Keratinocyte (primary cell): ENCODE measurements around the gene ADCK1. TPM values are rescaled to one million over a fixed set of nuclear protein-coding genes. Genes with fewer than 3 reads are reported as not detected.

Source experiments
- DNase-seq: peaks from one replicate; pipeline ENCODE4 v3.0.0-alpha.2; 2011; ENCODE audit warnings: low read depth, missing footprints, low spot score
- FAIRE-seq: peaks from 2 replicates; lab custom pipeline; 2011; peaks lifted over from hg19 to GRCh38; lab: Jason Lieb, UNC
- H2AFZ ChIP-seq: 2 replicates; pipeline ENCODE4 v1.6.0; 2012; ENCODE audit warnings: low read length, control low read depth, inconsistent platforms; ENCODE audit not compliant: control insufficient read depth
- H3K27ac ChIP-seq: 2 replicates; pipeline ENCODE4 v1.5.1; 2011; ENCODE audit warnings: low read length; ENCODE audit not compliant: control insufficient read depth, insufficient read depth
- H3K27me3 ChIP-seq: 3 replicates; pipeline ENCODE4 v1.6.0; 2011; ENCODE audit warnings: low read length; ENCODE audit not compliant: control insufficient read depth, insufficient read depth; ENCODE audit errors: extremely low read depth
- H3K36me3 ChIP-seq, 2 experiments: 2 replicates in 1 of 2; 3 replicates in 1 of 2; pipeline ENCODE4 v1.5.1; 2011; ENCODE audit warnings: low read length in 2 of 2, mild to moderate bottlenecking in 1 of 2; ENCODE audit not compliant: control insufficient read depth in 2 of 2, insufficient read depth in 2 of 2; ENCODE audit errors: extremely low read depth in 1 of 2
- H3K4me1 ChIP-seq: 3 replicates; pipeline ENCODE4 v1.5.1; 2011; ENCODE audit warnings: low read length; ENCODE audit not compliant: control insufficient read depth, insufficient read depth; ENCODE audit errors: extremely low read depth
- H3K4me2 ChIP-seq: 3 replicates; pipeline ENCODE4 v1.6.0; 2011; ENCODE audit warnings: low read depth, low read length; ENCODE audit not compliant: control insufficient read depth, insufficient read depth; ENCODE audit errors: extremely low read depth
- H3K4me3 ChIP-seq, 3 experiments: fragments of 200-600 bp in 1 of 3; sonication (generic) in 1 of 3; 2 replicates in 2 of 3; 3 replicates in 1 of 3; pipeline ENCODE4 v1.5.1; 2011 to 2016; ENCODE audit warnings: low read length in 3 of 3, mild to moderate bottlenecking in 3 of 3, control low read depth in 2 of 3, inconsistent platforms in 1 of 3, low read depth in 1 of 3, mixed read lengths in 1 of 3, mixed run types in 1 of 3, moderate library complexity in 1 of 3; ENCODE audit not compliant: control insufficient read depth in 2 of 3, insufficient read depth in 2 of 3; ENCODE audit errors: extremely low read depth in 1 of 3
- H3K79me2 ChIP-seq: 2 replicates; pipeline ENCODE4 v1.6.0; 2012; ENCODE audit warnings: low read length; ENCODE audit not compliant: control insufficient read depth, insufficient read depth
- H3K9ac ChIP-seq: 3 replicates; pipeline ENCODE4 v1.6.0; 2011; ENCODE audit warnings: low read length; ENCODE audit not compliant: control insufficient read depth, insufficient read depth; ENCODE audit errors: extremely low read depth
- H3K9me1 ChIP-seq: 3 replicates; pipeline ENCODE4 v1.6.0; 2011; ENCODE audit warnings: low read length; ENCODE audit not compliant: control insufficient read depth, insufficient read depth; ENCODE audit errors: extremely low read depth
- H3K9me3 ChIP-seq: 2 replicates; pipeline ENCODE4 v1.5.1; 2012; ENCODE audit warnings: low read depth, low read length; ENCODE audit not compliant: control insufficient read depth
- H4K20me1 ChIP-seq: 3 replicates; pipeline ENCODE4 v1.6.0; 2011; ENCODE audit warnings: low read length; ENCODE audit not compliant: control insufficient read depth, insufficient read depth; ENCODE audit errors: extremely low read depth
- EZH2 ChIP-seq: IDR thresholded peaks from one replicate; pipeline ENCODE4 v1.6.1; 2012; ENCODE audit warnings: inconsistent platforms, mild to moderate bottlenecking, low read length, moderate library complexity
- dilution Hi-C: fragments of 300-500 bp; cut with MboI; formaldehyde crosslinking; loops from one replicate; pipeline ENCODE4 v1.7.0; 2020; ENCODE audit warnings: low sequenced_read_pairs; ENCODE audit not compliant: extremely low pct_ligation_motif_present
- polyA plus RNA-seq, 5 experiments: library from polyadenylated mRNA; depleted of rRNA in 3 of 5; stranded (reverse) in 3 of 5; stranded (forward) in 1 of 5; unstranded in 1 of 5; fragments of >200 nt; gene quantifications; 1 replicate in 1 of 5; 2 replicates in 3 of 5; 3 replicates in 1 of 5; pipeline versions ENCODE4 v1.2.1 to v1.2.3, GENCODE V29; 2011 to 2012; ENCODE audit warnings: missing spikeins in 2 of 5, low read depth in 1 of 5, low replicate concordance in 1 of 5
- TF ChIP-seq, protein P1 (sequence below), 3 experiments: IDR thresholded peaks in 1 of 3; conservative IDR thresholded peaks in 1 of 3; optimal IDR thresholded peaks in 1 of 3; 2 replicates in 2 of 3; 3 replicates in 1 of 3; pipeline versions ENCODE3 to v1.5.1; 2011; ENCODE audit warnings: low read length in 3 of 3, mild to moderate bottlenecking in 3 of 3, moderate library complexity in 2 of 3, control low read depth in 1 of 3, inconsistent platforms in 1 of 3; ENCODE audit not compliant: insufficient read depth in 2 of 3; ENCODE audit errors: extremely low read depth in 1 of 3

ADCK1 gene
- polyA plus RNA-seq, 1 donor (not counting 4 experiments of a cell fraction or from before 2014, with no cell fraction given), result 4.9 TPM

DNA sequence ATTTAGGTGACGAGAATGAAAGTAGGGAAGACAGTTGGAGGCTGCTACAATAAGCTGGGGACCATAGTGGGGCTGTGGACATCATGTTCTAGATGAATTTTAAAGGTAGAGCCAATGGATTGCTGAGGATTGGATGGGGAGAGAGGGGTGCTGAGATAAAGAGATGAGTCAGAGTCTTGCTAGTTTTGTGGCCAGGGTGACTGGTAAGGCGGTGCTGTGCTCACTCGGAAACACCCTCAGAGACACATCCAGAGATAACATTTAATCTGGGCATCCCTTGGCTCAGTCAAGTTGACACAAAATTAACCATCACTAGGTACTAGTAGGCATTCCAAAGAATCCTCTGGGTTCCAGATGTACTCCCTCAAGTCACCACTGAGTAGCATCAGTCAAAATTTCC lies 170.7 kb downstream of the ADCK1 start:
- Histone ChIP-seq H3K4me1 (no peaks in the 10 kb centered on the region), H3K9me1 (no peaks in the 10 kb centered on the region), H3K9ac (no peak overlapping the region), H3K27ac (no peak overlapping the region), H2AFZ (no peak overlapping the region), H3K36me3 (no peaks in the 10 kb centered on the region), H3K9me3 (no peaks in the 10 kb centered on the region), H4K20me1 (no peaks in the 10 kb centered on the region), H3K4me3 (no peak overlapping the region), H3K79me2 (no peaks in the 10 kb centered on the region), H3K4me2 (no peak overlapping the region), H3K27me3 (peaks cover 8% of the 10 kb centered on the region)
- dilution Hi-C loops, result no loop called here
- no peak for FAIRE-seq
- TF ChIP-seq, protein P1, sequence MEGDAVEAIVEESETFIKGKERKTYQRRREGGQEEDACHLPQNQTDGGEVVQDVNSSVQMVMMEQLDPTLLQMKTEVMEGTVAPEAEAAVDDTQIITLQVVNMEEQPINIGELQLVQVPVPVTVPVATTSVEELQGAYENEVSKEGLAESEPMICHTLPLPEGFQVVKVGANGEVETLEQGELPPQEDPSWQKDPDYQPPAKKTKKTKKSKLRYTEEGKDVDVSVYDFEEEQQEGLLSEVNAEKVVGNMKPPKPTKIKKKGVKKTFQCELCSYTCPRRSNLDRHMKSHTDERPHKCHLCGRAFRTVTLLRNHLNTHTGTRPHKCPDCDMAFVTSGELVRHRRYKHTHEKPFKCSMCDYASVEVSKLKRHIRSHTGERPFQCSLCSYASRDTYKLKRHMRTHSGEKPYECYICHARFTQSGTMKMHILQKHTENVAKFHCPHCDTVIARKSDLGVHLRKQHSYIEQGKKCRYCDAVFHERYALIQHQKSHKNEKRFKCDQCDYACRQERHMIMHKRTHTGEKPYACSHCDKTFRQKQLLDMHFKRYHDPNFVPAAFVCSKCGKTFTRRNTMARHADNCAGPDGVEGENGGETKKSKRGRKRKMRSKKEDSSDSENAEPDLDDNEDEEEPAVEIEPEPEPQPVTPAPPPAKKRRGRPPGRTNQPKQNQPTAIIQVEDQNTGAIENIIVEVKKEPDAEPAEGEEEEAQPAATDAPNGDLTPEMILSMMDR (optimal IDR thresholded peaks at IDR 0.05 in 1 of 3, IDR thresholded peaks at IDR 0.05 in 1 of 3, conservative IDR thresholded peaks at IDR 0.05 in 1 of 3; ENCODE audit: extremely low read depth in 1 of 3, insufficient read depth in 2 of 3, low read length in 3 of 3), result no peak
- no peak for TF ChIP-seq EZH2
- DNase-seq, result no peak

DNA sequence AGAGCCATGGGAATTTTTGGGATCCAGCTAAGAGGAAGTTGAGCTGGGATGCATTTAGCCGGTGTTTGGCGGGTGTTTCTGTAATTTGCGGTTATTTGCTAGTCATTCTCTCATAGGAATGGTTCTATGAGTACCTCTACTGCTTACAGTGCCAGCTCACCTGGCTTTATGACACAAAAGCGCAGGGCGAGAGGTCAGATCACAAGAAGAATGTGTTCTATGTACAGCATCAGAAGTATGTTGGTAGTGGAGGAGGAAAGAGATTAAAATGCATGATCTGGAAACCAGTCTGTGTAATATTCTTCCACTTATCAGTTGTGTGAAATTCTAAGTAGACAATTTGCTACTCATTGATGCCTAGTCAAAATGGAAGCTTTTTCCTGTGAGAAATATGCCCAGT lies 173.3 kb downstream of the ADCK1 start:
- no peak overlapping the region for H2AFZ ChIP-seq
- H3K27me3 ChIP-seq, result peaks cover 3% of the 10 kb centered on the region
- no peaks in the 10 kb centered on the region for H3K9me3 ChIP-seq
- no peaks in the 10 kb centered on the region for H4K20me1 ChIP-seq
- FAIRE-seq, result no peak
- TF ChIP-seq EZH2, result no peak
- TF ChIP-seq, protein P1 (optimal IDR thresholded peaks at IDR 0.05 in 1 of 3, IDR thresholded peaks at IDR 0.05 in 1 of 3, conservative IDR thresholded peaks at IDR 0.05 in 1 of 3; ENCODE audit: extremely low read depth in 1 of 3, insufficient read depth in 2 of 3, low read length in 3 of 3), result no peak
- no peaks in the 10 kb centered on the region for H3K36me3 ChIP-seq
- H3K9me1 ChIP-seq, result no peaks in the 10 kb centered on the region
- H3K27ac ChIP-seq, result no peak overlapping the region
- H3K4me1 ChIP-seq, result no peaks in the 10 kb centered on the region
- DNase-seq, result no peak
- H3K4me2 ChIP-seq, result no peak overlapping the region
- H3K79me2 ChIP-seq, result no peaks in the 10 kb centered on the region
- dilution Hi-C loops, result no loop called here
- H3K9ac ChIP-seq, result no peak overlapping the region
- H3K4me3 ChIP-seq, result no peak overlapping the region
